Epithelial cell of proximal tubule (primary cell): ENCODE results near the gene NSMCE1. TPM values are rescaled to one million over a fixed set of nuclear protein-coding genes. Genes with fewer than 3 reads are reported as not detected.

ENCODE experiments used
- DNase-seq: peaks from one replicate; pipeline ENCODE4 v3.0.0-alpha.2; 2011; ENCODE audit warnings: low read depth
- H3K4me3 ChIP-seq: 2 replicates; pipeline ENCODE4 v1.5.1; 2011; ENCODE audit warnings: low read depth, mild to moderate bottlenecking, low read length
- CTCF ChIP-seq: conservative IDR thresholded peaks from 2 replicates; pipeline ENCODE4 v1.5.1; 2012; ENCODE audit warnings: low read depth, mild to moderate bottlenecking, low read length
- total RNA-seq: library from RNA; depleted of rRNA; stranded (reverse); fragments of >200 nt; gene quantifications from 2 replicates; pipeline ENCODE4 v1.2.3, GENCODE V29; 2015

NSMCE1 gene
- total RNA-seq, 1 donor from 2014 or later, result 86.3 TPM

GRCh38 chr16:27234171-27234570 is 34.4 kb downstream of the NSMCE1 start:
- no peak for DNase-seq
- no peak for TF ChIP-seq CTCF

GRCh38 chr16:27233731-27234130 is 34.8 kb downstream of the NSMCE1 start:
- no peak for TF ChIP-seq CTCF
- no peak for DNase-seq
- H3K4me3 ChIP-seq, result no peak overlapping the region

More at GRCh38 chr16:27234171-27234570, 34.4 kb downstream of the NSMCE1 start:
- no peak overlapping the region for H3K4me3 ChIP-seq

- TF ChIP-seq CTCF, result no peak
- DNase-seq, result no peak
- no peak overlapping the region for H3K4me3 ChIP-seq
These were observed 35.5 kb downstream of the NSMCE1 start for GRCh38 chr16:27232901-27233625.

- no peak for DNase-seq
- TF ChIP-seq CTCF, result no peak
- no peak overlapping the region for H3K4me3 ChIP-seq
These were observed 36.3 kb downstream of the NSMCE1 start for GRCh38 chr16:27232061-27232900.

GRCh38 chr16:27231692-27232060 is 36.9 kb downstream of the NSMCE1 start:
- DNase-seq, result no peak
- no peak for TF ChIP-seq CTCF
- no peak overlapping the region for H3K4me3 ChIP-seq

- TF ChIP-seq CTCF, result no peak
- H3K4me3 ChIP-seq, result no peak overlapping the region
- DNase-seq, result no peak
These were observed 38.0 kb downstream of the NSMCE1 start for GRCh38 chr16:27230562-27231001.
